ENCODE measurements around the gene EML5.
"Not testable (repeated sequence)": the region's sequence is repeated elsewhere in the genome, so short reads cannot be mapped to it uniquely, and the experiment has no call there.

Gene EML5

DNA sequence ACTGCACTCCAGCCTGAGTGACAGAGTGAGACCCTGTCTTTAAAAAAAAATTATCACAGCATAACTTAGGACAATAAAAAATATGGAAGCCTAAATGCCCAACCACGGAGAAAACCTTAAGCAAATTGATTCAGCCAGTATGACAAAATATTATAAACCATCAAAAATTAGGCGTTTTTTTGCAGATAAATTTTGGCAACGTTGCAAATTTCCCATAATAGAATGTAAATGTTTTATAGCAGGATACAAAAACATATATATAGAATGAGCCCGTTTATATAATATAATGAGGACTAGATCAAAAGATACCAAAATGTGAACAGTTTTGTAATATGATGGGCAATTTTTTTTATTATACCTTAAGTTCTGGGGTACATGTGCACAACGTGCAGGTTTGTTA lies 6.8 kb upstream of the EML5 start:
- DNase-seq, result no peak

DNA sequence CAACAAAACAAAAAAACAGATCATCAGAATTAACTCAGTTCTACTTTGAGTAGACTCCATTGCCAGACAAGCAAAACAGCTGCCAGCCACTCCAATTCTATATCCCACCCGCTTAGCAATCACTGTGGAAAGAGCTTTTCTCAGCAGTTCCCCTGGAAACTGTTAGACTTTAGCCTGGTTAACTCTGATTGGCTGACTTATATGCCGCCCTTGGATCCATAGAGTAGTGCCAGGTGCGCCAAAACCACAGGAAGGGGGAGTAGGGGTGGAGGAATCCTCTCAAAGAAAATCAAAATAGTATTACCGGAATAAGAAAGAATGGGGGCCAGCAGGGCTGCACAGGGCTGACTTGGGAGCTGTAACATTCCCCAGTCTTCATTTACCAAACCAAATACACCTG lies 5.4 kb upstream of the EML5 start:
- DNase-seq, result no peak

- DNase-seq, result no peak
These were observed 489 bp upstream of the EML5 start for GRCh38 chr14:88793259-88793625.

- peak; percentile 40 for DNase-seq
These were observed 902 bp downstream of the EML5 start for GRCh38 chr14:88791629-88792472.

DNA sequence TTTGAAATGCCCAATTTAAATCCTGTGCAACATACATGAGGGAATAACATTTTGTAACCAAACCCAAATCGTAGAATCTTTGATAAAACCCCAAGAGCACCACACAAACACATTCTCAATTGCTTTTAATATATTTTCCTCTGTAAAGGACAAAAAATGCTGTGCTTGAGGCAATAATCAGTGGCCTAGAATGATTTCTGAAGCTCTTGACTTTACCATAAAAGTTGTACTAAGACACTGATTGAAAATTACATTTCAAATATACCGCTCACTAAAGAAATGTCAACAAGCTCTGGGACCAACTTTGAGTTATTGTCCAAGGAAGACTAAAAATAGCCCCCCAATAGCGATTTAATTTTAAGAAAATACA lies 1.5 kb downstream of the EML5 start:
- DNase-seq, result no peak

DNA sequence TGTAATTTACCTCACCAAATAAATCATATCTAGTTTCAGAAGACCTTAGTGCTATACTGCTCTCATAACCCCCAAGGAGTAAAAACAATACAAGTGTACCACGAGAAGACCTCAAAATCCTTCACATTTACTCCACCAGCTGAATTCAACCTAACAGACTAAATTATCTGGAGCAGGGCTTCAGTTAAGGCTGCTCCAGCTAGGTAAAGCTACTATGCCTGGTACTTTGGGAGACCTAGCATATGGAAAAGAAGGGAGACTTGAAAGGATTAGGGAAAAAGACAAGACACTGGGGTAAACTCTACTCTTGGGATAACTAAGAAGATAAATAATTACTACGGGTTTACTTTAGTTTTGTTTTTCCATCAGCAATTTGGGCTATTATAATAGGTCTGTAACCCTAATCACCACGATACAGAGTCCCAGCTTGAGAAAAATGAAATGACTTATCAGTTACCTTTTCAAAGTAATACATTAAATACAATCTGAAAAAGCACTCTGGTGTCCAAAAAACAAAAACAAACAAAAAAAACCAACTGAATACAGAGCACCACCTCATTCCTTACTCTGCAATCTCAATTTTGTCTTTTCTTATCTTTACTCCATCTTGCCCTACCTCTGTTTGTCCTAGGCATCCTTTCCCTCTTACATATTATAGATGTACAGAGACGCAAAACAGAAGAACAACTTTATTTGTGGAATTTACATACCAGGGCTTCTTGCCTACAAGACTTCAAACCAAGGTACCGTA lies 2.1 kb downstream of the EML5 start:
- no peak for DNase-seq

DNA sequence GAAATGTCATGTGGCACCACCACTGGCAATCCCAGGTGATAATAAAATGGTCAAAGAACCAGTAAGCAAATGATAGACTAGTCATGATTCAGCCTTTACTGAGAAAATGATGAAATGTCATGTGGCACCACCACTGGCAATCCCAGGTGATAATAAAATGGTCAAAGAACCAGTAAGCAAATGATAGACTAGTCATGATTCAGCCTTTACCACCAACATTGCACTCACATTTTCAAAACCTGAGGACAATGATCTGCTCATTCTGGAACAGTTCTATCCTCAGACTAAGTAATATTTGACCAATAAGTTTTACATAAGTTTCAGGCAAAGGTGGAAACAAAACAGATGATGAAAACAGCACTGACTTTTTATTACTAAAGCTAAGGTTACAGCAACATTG lies 3.2 kb downstream of the EML5 start:
- not testable (repeated sequence) for DNase-seq

- no peak for DNase-seq
These were observed 6.0 kb downstream of the EML5 start for GRCh38 chr14:88786715-88787114.

GRCh38 chr14:88785911-88786310 lies 6.8 kb downstream of the EML5 start:
- DNase-seq, result no peak

DNA sequence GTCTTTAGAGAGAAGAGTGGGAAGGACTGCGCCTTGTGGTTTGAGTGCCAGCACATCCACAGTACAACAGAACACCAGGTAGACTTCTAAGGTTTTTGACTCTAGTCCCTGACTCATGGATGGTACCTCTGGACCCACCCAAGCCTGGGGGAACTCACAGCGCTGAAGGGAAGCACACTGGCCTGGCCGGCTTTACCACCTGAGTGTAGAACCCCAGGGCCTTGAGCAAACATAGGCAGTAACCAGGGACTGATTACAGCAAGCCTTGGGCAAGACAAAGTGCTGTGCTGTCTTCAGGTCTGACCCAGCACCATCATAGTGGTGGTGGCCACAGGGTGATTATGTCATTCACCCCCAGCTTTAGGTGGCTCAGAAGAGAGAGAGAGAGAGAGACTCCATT lies 17.2 kb downstream of the EML5 start:
- DNase-seq, result no peak

GRCh38 chr14:88770736-88771135 lies 22.0 kb downstream of the EML5 start:
- DNase-seq, result no peak

GRCh38 chr14:88765130-88765529 lies 27.6 kb downstream of the EML5 start:
- no peak for DNase-seq

DNA sequence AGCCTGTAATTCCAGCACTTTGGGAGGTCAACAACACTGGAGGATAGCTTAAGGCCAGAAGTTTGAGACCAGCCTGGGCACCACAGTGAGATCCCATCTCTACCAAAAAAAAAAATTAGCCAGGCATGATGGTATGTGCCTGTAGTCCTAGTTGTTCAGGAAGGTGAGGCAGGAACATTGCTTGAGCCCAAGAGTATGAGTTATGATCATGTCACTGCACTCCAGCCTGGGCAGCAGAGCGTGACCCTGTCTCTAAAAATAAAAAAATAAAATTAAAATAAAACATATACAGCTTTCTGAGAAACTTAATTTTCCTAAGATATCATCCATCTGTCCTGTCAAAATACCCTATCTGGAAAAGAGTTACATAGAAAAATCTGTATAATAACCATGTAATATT lies 38.9 kb downstream of the EML5 start:
- no peak for DNase-seq

- DNase-seq, result no peak
These were observed 41.8 kb downstream of the EML5 start for GRCh38 chr14:88750945-88751344.

DNA sequence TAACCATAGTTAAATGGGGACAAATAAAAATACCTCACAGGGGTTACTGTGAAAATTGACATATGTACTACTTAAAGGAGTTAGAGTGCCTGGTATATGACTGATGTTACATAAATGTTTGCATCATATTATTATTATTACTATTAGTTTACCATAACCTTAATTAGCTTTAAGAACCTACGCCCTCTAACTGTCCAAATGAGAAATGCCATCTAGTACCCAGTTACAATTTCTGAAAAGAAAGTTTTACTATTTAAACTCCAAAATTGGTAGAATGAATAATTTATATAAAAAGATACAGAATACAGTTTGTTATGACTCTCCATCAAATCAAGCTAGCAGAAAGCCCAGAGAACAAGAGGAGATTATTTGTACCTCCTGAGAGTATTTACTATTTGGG lies 42.3 kb downstream of the EML5 start:
- DNase-seq, result no peak

DNA sequence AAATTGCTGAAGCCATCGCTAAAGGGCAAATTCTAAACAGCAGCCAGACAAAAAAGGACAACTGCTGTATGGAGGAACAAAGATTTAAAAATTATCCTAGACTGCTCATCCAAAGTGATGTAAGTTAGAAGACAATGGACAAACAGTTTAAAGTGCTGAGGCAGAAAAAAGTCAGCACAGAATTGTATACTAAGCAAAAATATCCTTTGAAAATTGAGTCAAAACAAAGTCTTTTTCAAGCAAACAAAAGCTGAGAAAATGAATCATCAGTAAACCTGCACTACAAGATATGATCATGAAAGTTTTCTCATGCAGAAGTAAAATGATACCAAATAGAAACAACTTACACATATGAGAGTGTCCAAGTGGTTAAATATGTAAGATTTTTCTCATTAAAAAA lies 43.6 kb downstream of the EML5 start:
- DNase-seq, result no peak

- no peak for DNase-seq
These were observed 44.5 kb downstream of the EML5 start for GRCh38 chr14:88748288-88748687.

- no peak for DNase-seq
These were observed 46.7 kb downstream of the EML5 start for GRCh38 chr14:88746052-88746451.

DNA sequence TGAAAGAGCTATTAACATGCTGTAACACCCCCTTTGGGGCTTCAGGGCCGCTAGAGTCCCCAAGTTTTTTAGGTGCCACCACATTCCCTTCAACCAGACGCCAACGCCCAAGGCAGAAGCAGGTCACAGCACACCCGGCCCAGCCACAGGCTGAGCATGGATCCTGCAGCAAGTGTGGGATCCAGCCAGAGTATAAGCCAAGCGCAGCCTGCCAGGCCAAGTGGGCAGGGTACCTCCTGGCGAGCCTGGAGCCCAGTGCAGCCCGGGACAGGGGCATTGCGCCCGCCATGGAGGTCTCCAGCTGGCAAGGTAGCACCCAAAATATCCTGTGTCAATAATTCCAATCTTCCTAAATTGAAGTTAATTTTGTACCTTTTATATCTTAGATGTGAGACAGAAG lies 55.5 kb downstream of the EML5 start:
- DNase-seq, result no peak

- DNase-seq, result no peak
These were observed 59.6 kb downstream of the EML5 start for GRCh38 chr14:88733121-88733520.

GRCh38 chr14:88729159-88729558 lies 63.6 kb downstream of the EML5 start:
- no peak for DNase-seq

- no peak for DNase-seq
These were observed 65.7 kb downstream of the EML5 start for GRCh38 chr14:88727057-88727456.

DNA sequence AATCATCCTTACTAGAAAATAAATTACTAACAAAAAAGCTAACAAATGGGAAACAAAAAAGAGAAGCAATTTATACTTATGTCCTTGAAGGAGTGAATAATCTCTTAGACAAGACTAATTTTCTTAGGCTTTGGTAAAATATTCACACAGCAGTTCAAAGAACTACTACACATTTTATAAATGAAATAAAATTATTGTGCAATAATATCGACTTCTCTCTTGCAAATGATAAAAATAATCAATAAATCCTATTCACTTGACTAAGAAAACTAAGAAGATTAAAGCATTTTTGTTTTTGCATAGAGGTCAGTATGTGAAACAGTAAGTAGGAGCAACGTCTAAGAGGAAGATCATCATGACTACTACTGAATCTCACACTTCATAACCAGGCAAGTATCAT lies 82.0 kb downstream of the EML5 start:
- no peak for DNase-seq

GRCh38 chr14:88707088-88707487 lies 85.7 kb downstream of the EML5 start:
- DNase-seq, result no peak

- no peak for DNase-seq
These were observed 86.3 kb downstream of the EML5 start for GRCh38 chr14:88706425-88706824.
